Nephron (organoid): ENCODE data around the gene C12orf75.

Experiments used
- H3K27ac Mint-ChIP-seq, 3 experiments: 2 replicates each; pipeline ENCODE4 v1.8.0; 2020; ENCODE audit warnings: mixed read lengths in 3 of 3, mild to moderate bottlenecking in 2 of 3, moderate library complexity in 1 of 3
- H3K27me3 Mint-ChIP-seq: 2 replicates; pipeline ENCODE4 v1.8.0; 2021; ENCODE audit warnings: low read depth, mild to moderate bottlenecking, moderate library complexity, mixed read lengths
- H3K36me3 Mint-ChIP-seq: 2 replicates; pipeline ENCODE4 v1.8.0; 2020; ENCODE audit warnings: low read depth, mixed read lengths
- H3K4me1 Mint-ChIP-seq: 2 replicates; pipeline ENCODE4 v1.8.0; 2020; ENCODE audit warnings: mixed read lengths
- H3K4me3 Mint-ChIP-seq, 3 experiments: 2 replicates each; pipeline ENCODE4 v1.8.0; 2020; ENCODE audit warnings: mild to moderate bottlenecking in 3 of 3, mixed read lengths in 3 of 3, moderate library complexity in 2 of 3
- H3K9me3 Mint-ChIP-seq: 2 replicates; pipeline ENCODE4 v1.8.0; 2020; ENCODE audit warnings: mixed read lengths
- CTCF ChIP-seq, 3 experiments: fragments of 200-600 bp; sonication (generic); IDR thresholded peaks; one replicate each; pipeline ENCODE4 v1.5.0; 2021; ENCODE audit warnings: antibody characterized with exemption in 3 of 3; ENCODE audit not compliant: unreplicated experiment in 3 of 3

Gene C12orf75

GRCh38 chr12:105409801-105410471 lies 79.4 kb downstream of the C12orf75 start:
- Mint-ChIP-seq H3K27ac (peak overlapping the region in 2 of 3 experiments; percentile 20 to 33), H3K4me3 (peak overlapping the region; percentile 7 to 9 (median 8)), H3K27me3 (peaks cover 8% of the 10 kb centered on the region), H3K9me3 (peaks cover 1% of the 10 kb centered on the region), H3K4me1 (peaks cover 17% of the 10 kb centered on the region), H3K36me3 (peaks cover 8% of the 10 kb centered on the region)
- no peak for TF ChIP-seq CTCF (IDR thresholded peaks at IDR 0.05; ENCODE audit: unreplicated experiment in 3 of 3)

GRCh38 chr12:105413911-105414487 lies 83.5 kb downstream of the C12orf75 start:
- Mint-ChIP-seq H3K36me3 (no peaks in the 10 kb centered on the region), H3K27ac (no peak overlapping the region), H3K27me3 (peaks cover 8% of the 10 kb centered on the region), H3K4me3 (no peak overlapping the region), H3K4me1 (peaks cover 24% of the 10 kb centered on the region), H3K9me3 (no peaks in the 10 kb centered on the region)
- no peak for TF ChIP-seq CTCF (IDR thresholded peaks at IDR 0.05; ENCODE audit: unreplicated experiment in 3 of 3)

- no peak overlapping the region for H3K4me3 Mint-ChIP-seq
- TF ChIP-seq CTCF (IDR thresholded peaks at IDR 0.05; ENCODE audit: unreplicated experiment in 3 of 3): no peak
- H3K36me3 Mint-ChIP-seq: no peaks in the 10 kb centered on the region
- no peaks in the 10 kb centered on the region for H3K9me3 Mint-ChIP-seq
- no peak overlapping the region for H3K27ac Mint-ChIP-seq
- H3K27me3 Mint-ChIP-seq: no peaks in the 10 kb centered on the region
- peaks cover 21% of the 10 kb centered on the region for H3K4me1 Mint-ChIP-seq
Measured at GRCh38 chr12:105417732-105418131, 87.2 kb downstream of the C12orf75 start.

GRCh38 chr12:105418229-105418628 lies 87.7 kb downstream of the C12orf75 start:
- no peak for TF ChIP-seq CTCF (IDR thresholded peaks at IDR 0.05; ENCODE audit: unreplicated experiment in 3 of 3)
- H3K4me1 Mint-ChIP-seq: peaks cover 22% of the 10 kb centered on the region
- no peaks in the 10 kb centered on the region for H3K27me3 Mint-ChIP-seq
- H3K36me3 Mint-ChIP-seq: no peaks in the 10 kb centered on the region
- peak overlapping the region in 2 of 3 experiments; percentile 54 to 80 for H3K27ac Mint-ChIP-seq
- H3K4me3 Mint-ChIP-seq: no peak overlapping the region
- H3K9me3 Mint-ChIP-seq: no peaks in the 10 kb centered on the region

GRCh38 chr12:105418821-105419291 lies 88.4 kb downstream of the C12orf75 start:
- peak overlapping the region; percentile 3 to 80 (median 54) for H3K27ac Mint-ChIP-seq
- H3K9me3 Mint-ChIP-seq: no peaks in the 10 kb centered on the region
- H3K27me3 Mint-ChIP-seq: no peaks in the 10 kb centered on the region
- TF ChIP-seq CTCF (IDR thresholded peaks at IDR 0.05; ENCODE audit: unreplicated experiment in 3 of 3): no peak
- peak overlapping the region in 2 of 3 experiments; percentile 6 to 11 for H3K4me3 Mint-ChIP-seq
- no peaks in the 10 kb centered on the region for H3K36me3 Mint-ChIP-seq
- peaks cover 26% of the 10 kb centered on the region for H3K4me1 Mint-ChIP-seq

GRCh38 chr12:105419606-105420005 lies 89.1 kb downstream of the C12orf75 start:
- H3K27me3 Mint-ChIP-seq: no peaks in the 10 kb centered on the region
- H3K9me3 Mint-ChIP-seq: no peaks in the 10 kb centered on the region
- TF ChIP-seq CTCF (IDR thresholded peaks at IDR 0.05; ENCODE audit: unreplicated experiment in 3 of 3): no peak
- H3K4me3 Mint-ChIP-seq: no peak overlapping the region
- H3K4me1 Mint-ChIP-seq: peaks cover 26% of the 10 kb centered on the region
- no peak overlapping the region for H3K27ac Mint-ChIP-seq
- no peaks in the 10 kb centered on the region for H3K36me3 Mint-ChIP-seq
